OCI-LY7 (cell line): Measurements from ENCODE around the gene FBXW12. TPM values are rescaled to one million over a fixed set of nuclear protein-coding genes. Genes with fewer than 3 reads are reported as not detected.

Experiments used
- BruUV-seq: library from RNA; stranded (reverse); fragments of 400-500 nt; replicated peaks from 2 replicates; lab custom pipeline; 2021; lab: Mats Ljungman, UMichigan
- CTCF ChIA-PET: fragments of 300-600 bp; sonication (Branson Sonifier 250); formaldehyde crosslinking; loops from one replicate; lab custom pipeline; 2022; ENCODE audit warnings: antibody characterized with exemption; ENCODE audit not compliant: unreplicated experiment; lab: Charles Lee
- POLR2A ChIA-PET: fragments of 300-600 bp; sonication (Branson Sonifier 250); formaldehyde crosslinking; loops from one replicate; lab custom pipeline; 2022; ENCODE audit warnings: antibody characterized with exemption; lab: Charles Lee
- DNase-seq: peaks from one replicate; pipeline ENCODE4 v3.0.0-alpha.2; 2015; ENCODE audit warnings: low spot score
- H2AFZ ChIP-seq: fragments of 200-600 bp; sonication (generic), shearing (Covaris generic); 2 replicates; pipeline ENCODE4 v1.6.1; 2014; ENCODE audit warnings: mild to moderate bottlenecking, antibody characterized with exemption, low read length, moderate library complexity
- H3K27ac ChIP-seq: fragments of 200-600 bp; sonication (generic); 2 replicates; pipeline ENCODE4 v1.5.1; 2014; ENCODE audit warnings: mixed run types, low read depth, mild to moderate bottlenecking, moderate library complexity, low read length, inconsistent platforms; ENCODE audit not compliant: poor library complexity, severe bottlenecking
- H3K36me3 ChIP-seq: fragments of 200-600 bp; sonication (generic); 2 replicates; pipeline ENCODE4 v1.6.1; 2014; ENCODE audit warnings: mild to moderate bottlenecking, antibody characterized with exemption, low read length, moderate library complexity, mixed read lengths; ENCODE audit not compliant: insufficient read depth
- H3K4me1 ChIP-seq: fragments of 200-600 bp; sonication (generic); 2 replicates; pipeline ENCODE4 v1.5.1; 2014; ENCODE audit warnings: mild to moderate bottlenecking, low read length; ENCODE audit not compliant: insufficient read depth, poor library complexity, severe bottlenecking
- H3K4me2 ChIP-seq: fragments of 200-600 bp; sonication (generic); 2 replicates; pipeline ENCODE4 v1.6.1; 2014; ENCODE audit warnings: mild to moderate bottlenecking, low read length
- H3K4me3 ChIP-seq: fragments of 200-600 bp; sonication (generic); 2 replicates; pipeline ENCODE4 v1.5.1; 2014; ENCODE audit warnings: mild to moderate bottlenecking, low read depth, low read length; ENCODE audit not compliant: poor library complexity, severe bottlenecking
- H3K79me2 ChIP-seq: fragments of 200-600 bp; sonication (generic); 2 replicates; pipeline ENCODE4 v1.6.1; 2016; ENCODE audit warnings: low read depth, mild to moderate bottlenecking, low read length, moderate library complexity, mixed read lengths; ENCODE audit not compliant: insufficient read depth
- H3K9me2 ChIP-seq: fragments of 200-600 bp; sonication (generic); 2 replicates; pipeline ENCODE4 v1.6.1; 2016; ENCODE audit warnings: mild to moderate bottlenecking, low read length, mixed read lengths; ENCODE audit not compliant: insufficient read depth
- H3K9me3 ChIP-seq: fragments of 200-600 bp; sonication (generic); 2 replicates; pipeline ENCODE4 v1.6.1; 2014; ENCODE audit warnings: mild to moderate bottlenecking, mixed run types, low read length, mixed read lengths
- H4K20me1 ChIP-seq: fragments of 200-600 bp; sonication (generic); 2 replicates; pipeline ENCODE4 v1.6.1; 2014; ENCODE audit warnings: mild to moderate bottlenecking, antibody characterized with exemption, low read length, moderate library complexity, mixed read lengths; ENCODE audit not compliant: insufficient read depth
- CTCF ChIP-seq: fragments of 200-600 bp; sonication (generic); conservative IDR thresholded peaks from 2 replicates; pipeline ENCODE4 v1.5.1; 2014; ENCODE audit warnings: mild to moderate bottlenecking, antibody characterized with exemption, low read length, moderate library complexity, mixed read lengths
- EZH2phosphoT487 ChIP-seq: fragments of 200-600 bp; sonication (generic); IDR thresholded peaks from 2 replicates; pipeline ENCODE4 v1.6.1; 2018; ENCODE audit warnings: low read depth, borderline replicate concordance, mild to moderate bottlenecking, mixed run types, antibody characterized with exemption, low read length, moderate library complexity, mixed read lengths
- intact Hi-C: fragments of 100-400 bp; cut with micrococcal nuclease; formaldehyde crosslinking; loops from one replicate; pipeline ENCODE4 v1.10.0; 2022; ENCODE audit not compliant: unreplicated experiment
- small RNA-seq: library from RNA; depleted of rRNA; stranded (forward); fragments of <200 nt; gene quantifications from one replicate; pipeline ENCODE3, GENCODE V24; 2014
- total RNA-seq, 2 experiments: library from RNA; depleted of rRNA in 1 of 2; stranded (reverse); fragments of >200 nt in 1 of 2; shearing (Covaris generic) in 1 of 2; gene quantifications; 2 replicates each; pipeline ENCODE4 v1.2.3, GENCODE V29; 2014 to 2022

FBXW12 gene
- total RNA-seq, 2 experiments from 2014 or later: 0.44 to 0.50 TPM

DNA sequence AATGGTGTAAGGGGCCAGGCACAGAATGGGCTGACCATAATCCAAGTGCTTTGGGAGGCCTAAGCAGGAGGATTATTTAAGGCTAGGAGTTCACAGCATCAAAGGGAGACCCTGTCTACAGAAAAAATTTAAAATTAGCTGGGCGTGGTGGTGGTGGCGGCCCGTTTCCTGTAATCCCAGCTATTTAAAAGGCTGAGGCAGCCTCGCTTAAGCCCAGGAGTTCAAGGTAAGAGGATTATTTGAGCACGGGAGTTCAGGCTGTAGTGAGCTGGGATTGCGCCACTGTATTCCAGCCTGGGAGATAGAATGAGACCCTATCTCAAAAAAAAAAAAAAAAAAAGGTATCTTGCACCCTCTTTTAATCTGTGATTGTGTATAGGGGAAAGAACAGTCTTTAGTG is 69.9 kb downstream of the FBXW12 start:
- POLR2A ChIA-PET: interaction anchor here (1.2 kb wide), 2 partner anchors 12 to 107 kb away, joined by 3 to 4 read pairs; no protein-coding TSS in a partner anchor

More for the DNA sequence above, 69.9 kb downstream of the FBXW12 start:
- intact Hi-C loops: loop anchor here (2.0 to 10.0 kb wide), 3 partner anchors 31 to 357 kb away; partner anchors contain the start of gene SLC26A6
- Histone ChIP-seq H3K36me3 (peaks cover 46% of the 10 kb centered on the region), H3K9me3 (no peaks in the 10 kb centered on the region), H3K27ac (peak overlapping the region; percentile 20), H4K20me1 (peaks cover 11% of the 10 kb centered on the region), H2AFZ (no peak overlapping the region), H3K79me2 (peaks cover 53% of the 10 kb centered on the region), H3K4me2 (peak overlapping the region; percentile 80), H3K4me3 (peak overlapping the region; percentile 98), H3K4me1 (peaks cover 43% of the 10 kb centered on the region), H3K9me2 (no peaks in the 10 kb centered on the region)
- no peak for DNase-seq
- CTCF ChIA-PET: no interaction called here
- BruUV-seq: no TSS peak
- TF ChIP-seq EZH2phosphoT487: no peak
- no peak for TF ChIP-seq CTCF

Small RNAs within 50 kb of the gene (small RNA-seq; reads per million reads assigned to genes)
- not detected for gene RN7SL321P

Other genes with a start within 250 kb of the FBXW12 start
- gene CDC25A, start 183.8 kb upstream of the FBXW12 start, total RNA-seq (2014; rRNA removed; shearing (Covaris generic)): 74.5 and 83.4 TPM in 2 replicates
- gene CDC25A, start 183.8 kb upstream of the FBXW12 start, total RNA-seq (2022): 72.9 and 75.4 TPM in 2 replicates
- gene CAMP, start 148.7 kb upstream of the FBXW12 start, total RNA-seq (2014; rRNA removed; shearing (Covaris generic)): 18.2 and 34.6 TPM in 2 replicates
- 33.6 and 56.8 TPM in 2 replicates for gene CAMP, start 148.7 kb upstream of the FBXW12 start, total RNA-seq (2022)
- 61.4 and 62.4 TPM in 2 replicates for gene ZNF589, start 131.1 kb upstream of the FBXW12 start, total RNA-seq (2014; rRNA removed; shearing (Covaris generic))
- gene ZNF589, start 131.1 kb upstream of the FBXW12 start, total RNA-seq (2022): 82.0 and 83.5 TPM in 2 replicates
- gene NME6, start 70.9 kb upstream of the FBXW12 start, total RNA-seq (2014; rRNA removed; shearing (Covaris generic)): 29.0 and 35.2 TPM in 2 replicates
- gene NME6, start 70.9 kb upstream of the FBXW12 start, total RNA-seq (2022): 33.1 and 33.5 TPM in 2 replicates
- gene SPINK8, start 38.6 kb upstream of the FBXW12 start, total RNA-seq (2014; rRNA removed; shearing (Covaris generic)): not detected in 2 replicates
- not detected in 2 replicates for gene SPINK8, start 38.6 kb upstream of the FBXW12 start, total RNA-seq (2022)
- 4.4 and 14.9 TPM in 2 replicates for gene PLXNB1, start 57.9 kb downstream of the FBXW12 start, total RNA-seq (2014; rRNA removed; shearing (Covaris generic))
- gene PLXNB1, start 57.9 kb downstream of the FBXW12 start, total RNA-seq (2022): 6.4 and 7.7 TPM in 2 replicates
- gene CCDC51, start 67.9 kb downstream of the FBXW12 start, total RNA-seq (2014; rRNA removed; shearing (Covaris generic)): 22.0 and 23.0 TPM in 2 replicates
- gene CCDC51, start 67.9 kb downstream of the FBXW12 start, total RNA-seq (2022): 21.2 and 24.9 TPM in 2 replicates
- gene TMA7, start 68.0 kb downstream of the FBXW12 start, total RNA-seq (2014; rRNA removed; shearing (Covaris generic)): 313 and 486 TPM in 2 replicates
- 226 and 250 TPM in 2 replicates for gene TMA7, start 68.0 kb downstream of the FBXW12 start, total RNA-seq (2022)
- gene ATRIP, start 74.5 kb downstream of the FBXW12 start, total RNA-seq (2014; rRNA removed; shearing (Covaris generic)): 16.3 and 16.8 TPM in 2 replicates
- gene ATRIP, start 74.5 kb downstream of the FBXW12 start, total RNA-seq (2022): 20.3 and 24.5 TPM in 2 replicates
- 80.5 and 102 TPM in 2 replicates for gene SHISA5, start 132.0 kb downstream of the FBXW12 start, total RNA-seq (2014; rRNA removed; shearing (Covaris generic))
- 97.1 and 97.3 TPM in 2 replicates for gene SHISA5, start 132.0 kb downstream of the FBXW12 start, total RNA-seq (2022)
- 3.8 and 5.0 TPM in 2 replicates for gene PFKFB4, start 184.6 kb downstream of the FBXW12 start, total RNA-seq (2014; rRNA removed; shearing (Covaris generic))
- 10.8 and 29.0 TPM in 2 replicates for gene PFKFB4, start 184.6 kb downstream of the FBXW12 start, total RNA-seq (2022)
- gene UCN2, start 191.6 kb downstream of the FBXW12 start, total RNA-seq (2014; rRNA removed; shearing (Covaris generic)): 0.16 TPM in 1 of 2 replicates, not detected in the other
- not detected in 2 replicates for gene UCN2, start 191.6 kb downstream of the FBXW12 start, total RNA-seq (2022)
- 4.1 and 7.9 TPM in 2 replicates for gene COL7A1, start 223.1 kb downstream of the FBXW12 start, total RNA-seq (2014; rRNA removed; shearing (Covaris generic))
- 7.0 and 10.8 TPM in 2 replicates for gene COL7A1, start 223.1 kb downstream of the FBXW12 start, total RNA-seq (2022)
- gene UQCRC1, start 237.4 kb downstream of the FBXW12 start, total RNA-seq (2014; rRNA removed; shearing (Covaris generic)): 125 and 168 TPM in 2 replicates
- gene UQCRC1, start 237.4 kb downstream of the FBXW12 start, total RNA-seq (2022): 159 and 194 TPM in 2 replicates
- not detected in 2 replicates for gene TMEM89, start 249.6 kb downstream of the FBXW12 start, total RNA-seq (2014; rRNA removed; shearing (Covaris generic))
- gene TMEM89, start 249.6 kb downstream of the FBXW12 start, total RNA-seq (2022): 1.6 TPM in 1 of 2 replicates, not detected in the other